ENCODE results near the gene LSMEM2.

Gene LSMEM2

GRCh38 chr3:50327943-50328691 is 49.2 kb downstream of the LSMEM2 start, which contains the start of gene TUSC2:
TSS of gene TUSC2 (minus strand) at chr3:50328223. CDS start at chr3:50328099, 124 bp downstream.
- peaks cover 16% of the 10 kb centered on the region for H3K4me1 ChIP-seq (ENCODE audit: control insufficient read depth, insufficient read depth, low read length)
- no peaks in the 10 kb centered on the region for H3K9me3 ChIP-seq (ENCODE audit: control insufficient read depth, low read length)
- peak within 1 kb of the TSS; percentile 96 for H3K9ac ChIP-seq (ENCODE audit: low read length)
- no peaks in the 10 kb centered on the region for H3K27me3 ChIP-seq (replicated peaks; ENCODE audit: control insufficient read depth, insufficient read depth, low read length)
- peak within 1 kb of the TSS; percentile 94 for H3K4me3 ChIP-seq (ENCODE audit: low read length)
- DNase-seq (ENCODE audit: low read depth), result peak; percentile 99
- H3K36me3 ChIP-seq (ENCODE audit: control insufficient read depth, insufficient read depth, low read length, severe bottlenecking), result peaks cover 42% of the 10 kb centered on the region

GRCh38 chr3:50330330-50330729 is 51.4 kb downstream of the LSMEM2 start:
- Histone ChIP-seq H3K4me3 (ENCODE audit: low read length) (no peak overlapping the region), H3K9me3 (ENCODE audit: control insufficient read depth, low read length) (no peaks in the 10 kb centered on the region), H3K36me3 (ENCODE audit: control insufficient read depth, insufficient read depth, low read length, severe bottlenecking) (peaks cover 42% of the 10 kb centered on the region), H3K9ac (ENCODE audit: low read length) (no peak overlapping the region), H3K27me3 (replicated peaks; ENCODE audit: control insufficient read depth, insufficient read depth, low read length) (no peaks in the 10 kb centered on the region), H3K4me1 (ENCODE audit: control insufficient read depth, insufficient read depth, low read length) (peaks cover 34% of the 10 kb centered on the region)
- no peak for DNase-seq (ENCODE audit: low read depth)

- H3K9me3 ChIP-seq (ENCODE audit: control insufficient read depth, low read length), result no peaks in the 10 kb centered on the region
- no peak overlapping the region for H3K4me3 ChIP-seq (ENCODE audit: low read length)
- H3K4me1 ChIP-seq (ENCODE audit: control insufficient read depth, insufficient read depth, low read length), result peaks cover 45% of the 10 kb centered on the region
- no peaks in the 10 kb centered on the region for H3K27me3 ChIP-seq (replicated peaks; ENCODE audit: control insufficient read depth, insufficient read depth, low read length)
- no peak overlapping the region for H3K9ac ChIP-seq (ENCODE audit: low read length)
- DNase-seq (ENCODE audit: low read depth), result no peak
- H3K36me3 ChIP-seq (ENCODE audit: control insufficient read depth, insufficient read depth, low read length, severe bottlenecking), result peaks cover 32% of the 10 kb centered on the region
Observed at GRCh38 chr3:50331364-50331907, 52.5 kb downstream of the LSMEM2 start.

- Histone ChIP-seq H3K9me3 (ENCODE audit: control insufficient read depth, low read length) (no peaks in the 10 kb centered on the region), H3K9ac (ENCODE audit: low read length) (peak overlapping the region; percentile 50), H3K4me1 (ENCODE audit: control insufficient read depth, insufficient read depth, low read length) (peaks cover 41% of the 10 kb centered on the region), H3K27me3 (replicated peaks; ENCODE audit: control insufficient read depth, insufficient read depth, low read length) (no peaks in the 10 kb centered on the region), H3K36me3 (ENCODE audit: control insufficient read depth, insufficient read depth, low read length, severe bottlenecking) (peaks cover 31% of the 10 kb centered on the region), H3K4me3 (ENCODE audit: low read length) (peak overlapping the region; percentile 35)
- no peak for DNase-seq (ENCODE audit: low read depth)
Observed at GRCh38 chr3:50333744-50334328, 54.9 kb downstream of the LSMEM2 start.

- Histone ChIP-seq H3K27me3 (replicated peaks; ENCODE audit: control insufficient read depth, insufficient read depth, low read length) (no peaks in the 10 kb centered on the region), H3K9ac (ENCODE audit: low read length) (peak overlapping the region; percentile 50), H3K4me3 (ENCODE audit: low read length) (peak overlapping the region; percentile 35), H3K36me3 (ENCODE audit: control insufficient read depth, insufficient read depth, low read length, severe bottlenecking) (peaks cover 28% of the 10 kb centered on the region), H3K9me3 (ENCODE audit: control insufficient read depth, low read length) (no peaks in the 10 kb centered on the region), H3K4me1 (ENCODE audit: control insufficient read depth, insufficient read depth, low read length) (peaks cover 46% of the 10 kb centered on the region)
- DNase-seq (ENCODE audit: low read depth), result no peak
Observed at GRCh38 chr3:50334339-50335075, 55.6 kb downstream of the LSMEM2 start.

GRCh38 chr3:50336452-50337174 is 57.7 kb downstream of the LSMEM2 start:
- Histone ChIP-seq H3K9me3 (ENCODE audit: control insufficient read depth, low read length) (no peaks in the 10 kb centered on the region), H3K4me3 (ENCODE audit: low read length) (peak overlapping the region; percentile 87), H3K36me3 (ENCODE audit: control insufficient read depth, insufficient read depth, low read length, severe bottlenecking) (peaks cover 7% of the 10 kb centered on the region), H3K4me1 (ENCODE audit: control insufficient read depth, insufficient read depth, low read length) (peaks cover 61% of the 10 kb centered on the region), H3K9ac (ENCODE audit: low read length) (peak overlapping the region; percentile 89), H3K27me3 (replicated peaks; ENCODE audit: control insufficient read depth, insufficient read depth, low read length) (no peaks in the 10 kb centered on the region)
- DNase-seq (ENCODE audit: low read depth), result peak; percentile 53

- H3K9ac ChIP-seq (ENCODE audit: low read length), result peak overlapping the region; percentile 89
- no peaks in the 10 kb centered on the region for H3K27me3 ChIP-seq (replicated peaks; ENCODE audit: control insufficient read depth, insufficient read depth, low read length)
- peaks cover 61% of the 10 kb centered on the region for H3K4me1 ChIP-seq (ENCODE audit: control insufficient read depth, insufficient read depth, low read length)
- peak; percentile 100 for DNase-seq (ENCODE audit: low read depth)
- no peaks in the 10 kb centered on the region for H3K9me3 ChIP-seq (ENCODE audit: control insufficient read depth, low read length)
- peak overlapping the region; percentile 87 for H3K4me3 ChIP-seq (ENCODE audit: low read length)
- peaks cover under 1% of the 10 kb centered on the region for H3K36me3 ChIP-seq (ENCODE audit: control insufficient read depth, insufficient read depth, low read length, severe bottlenecking)
Observed at GRCh38 chr3:50337175-50337861, 58.4 kb downstream of the LSMEM2 start.
